ENCODE results near the gene ERFE. TPM values are rescaled to one million over a fixed set of nuclear protein-coding genes. Genes with fewer than 3 reads are reported as not detected.

ERFE gene
- total RNA-seq, 2 donors from 2014 or later, result 0.33 to 1.5 TPM

GRCh38 chr2:238151205-238151604 lies 7.6 kb upstream of the ERFE start:
- peaks cover 8% of the 10 kb centered on the region for H3K36me3 ChIP-seq
- DNase-seq (ENCODE audit: low spot score), result no peak
- H3K27me3 ChIP-seq, result no peaks in the 10 kb centered on the region
- no peak overlapping the region for H3K27ac ChIP-seq
- H3K4me1 ChIP-seq, result peaks cover 0 to 3% of the 10 kb centered on the region in 2 donors
- H3K4me3 ChIP-seq, result no peak overlapping the region
- H3K9me3 ChIP-seq, result no peaks in the 10 kb centered on the region
- no peak for TF ChIP-seq CTCF (IDR thresholded peaks at IDR 0.05)

GRCh38 chr2:238151628-238152235 lies 7.0 kb upstream of the ERFE start:
- DNase-seq (ENCODE audit: low spot score), result no peak
- peaks cover 8% of the 10 kb centered on the region for H3K36me3 ChIP-seq
- H3K4me3 ChIP-seq, result no peak overlapping the region
- no peaks in the 10 kb centered on the region for H3K9me3 ChIP-seq
- TF ChIP-seq CTCF (IDR thresholded peaks at IDR 0.05), result no peak
- no peak overlapping the region for H3K27ac ChIP-seq
- peaks cover 0 to 3% of the 10 kb centered on the region in 2 donors for H3K4me1 ChIP-seq
- H3K27me3 ChIP-seq, result no peaks in the 10 kb centered on the region

GRCh38 chr2:238152771-238153688 lies 5.7 kb upstream of the ERFE start:
- Histone ChIP-seq H3K9me3 (no peaks in the 10 kb centered on the region), H3K4me1 (peaks cover 0 to 3% of the 10 kb centered on the region in 2 donors), H3K4me3 (no peak overlapping the region), H3K27ac (peak overlapping the region in 1 of 2 donors; percentile 21), H3K36me3 (peaks cover 8% of the 10 kb centered on the region), H3K27me3 (no peaks in the 10 kb centered on the region)
- TF ChIP-seq CTCF (IDR thresholded peaks at IDR 0.05), result no peak
- no peak for DNase-seq (ENCODE audit: low spot score)

GRCh38 chr2:238154570-238154969 lies 4.2 kb upstream of the ERFE start:
- TF ChIP-seq CTCF (IDR thresholded peaks at IDR 0.05), result no peak
- no peak for DNase-seq (ENCODE audit: low spot score)
- H3K9me3 ChIP-seq, result no peaks in the 10 kb centered on the region
- H3K27ac ChIP-seq, result no peak overlapping the region
- peaks cover 0 to 15% of the 10 kb centered on the region in 2 donors for H3K4me1 ChIP-seq
- no peak overlapping the region for H3K4me3 ChIP-seq
- no peaks in the 10 kb centered on the region for H3K36me3 ChIP-seq
- no peaks in the 10 kb centered on the region for H3K27me3 ChIP-seq

- no peak overlapping the region for H3K4me3 ChIP-seq
- no peak for TF ChIP-seq CTCF (IDR thresholded peaks at IDR 0.05)
- H3K4me1 ChIP-seq, result peaks cover 0 to 15% of the 10 kb centered on the region in 2 donors
- H3K36me3 ChIP-seq, result no peaks in the 10 kb centered on the region
- H3K27ac ChIP-seq, result peak overlapping the region in 1 of 2 donors; percentile 23
- H3K9me3 ChIP-seq, result no peaks in the 10 kb centered on the region
- DNase-seq (ENCODE audit: low spot score), result peak; percentile 71
- H3K27me3 ChIP-seq, result no peaks in the 10 kb centered on the region
Measured at GRCh38 chr2:238155051-238155760, 3.6 kb upstream of the ERFE start.

Data from right atrium auricular region (tissue), 2 donors.